ENCODE results near the gene ATP5F1D.

Gene ATP5F1D

GRCh38 chr19:1264801-1265614 is 23.5 kb downstream of the ATP5F1D start:
- in situ Hi-C loops (cut with MboI; ENCODE audit: low pct_unique_long_range_greater_than_20kb, low sequenced_read_pairs): no loop called here
- DNase-seq: no peak

GRCh38 chr19:1265615-1266128 is 24.1 kb downstream of the ATP5F1D start:
- peak; percentile 57 for DNase-seq
- in situ Hi-C loops (cut with MboI; ENCODE audit: low pct_unique_long_range_greater_than_20kb, low sequenced_read_pairs): no loop called here

DNA sequence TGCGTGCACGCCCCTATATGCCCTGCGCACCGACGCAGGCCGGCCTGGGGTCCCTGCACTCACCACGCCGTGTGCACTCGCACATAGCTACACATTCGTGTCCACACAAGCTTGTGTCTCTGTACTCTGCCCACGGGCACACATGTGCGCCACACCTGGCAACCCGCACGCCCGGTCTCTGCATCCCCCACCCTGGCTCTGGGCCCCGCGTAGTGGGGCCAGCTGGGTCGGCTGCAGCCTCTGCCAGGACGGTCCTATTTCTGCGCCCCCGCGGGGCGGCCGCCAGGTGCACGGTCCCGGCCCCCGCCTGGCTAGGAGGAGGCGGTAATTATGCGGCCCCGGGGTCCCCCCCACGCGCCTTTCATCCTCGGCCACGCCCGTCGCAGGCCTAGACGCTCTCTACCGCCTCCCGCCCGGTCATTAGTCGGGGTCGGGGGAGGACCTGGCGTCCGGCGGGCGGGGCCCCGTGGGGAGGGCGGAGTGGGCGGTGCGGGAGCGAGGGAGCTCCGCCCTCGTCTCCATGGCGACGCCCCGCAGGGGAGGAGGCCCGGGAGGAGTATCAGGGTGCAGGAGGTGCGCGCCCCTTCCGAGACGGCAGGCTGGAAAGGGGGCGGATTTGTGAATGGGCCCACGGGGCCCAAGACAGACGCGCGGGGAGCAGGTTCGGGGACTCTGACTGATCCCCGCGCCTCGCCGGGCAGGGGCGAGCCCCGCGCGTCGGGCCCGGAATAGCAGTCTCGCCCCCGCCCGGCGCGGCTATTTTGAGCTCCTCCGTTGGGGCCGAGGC is 24.8 kb downstream of the ATP5F1D start:
- DNase-seq: peak; percentile 87
- in situ Hi-C loops (cut with MboI; ENCODE audit: low pct_unique_long_range_greater_than_20kb, low sequenced_read_pairs): no loop called here

DNA sequence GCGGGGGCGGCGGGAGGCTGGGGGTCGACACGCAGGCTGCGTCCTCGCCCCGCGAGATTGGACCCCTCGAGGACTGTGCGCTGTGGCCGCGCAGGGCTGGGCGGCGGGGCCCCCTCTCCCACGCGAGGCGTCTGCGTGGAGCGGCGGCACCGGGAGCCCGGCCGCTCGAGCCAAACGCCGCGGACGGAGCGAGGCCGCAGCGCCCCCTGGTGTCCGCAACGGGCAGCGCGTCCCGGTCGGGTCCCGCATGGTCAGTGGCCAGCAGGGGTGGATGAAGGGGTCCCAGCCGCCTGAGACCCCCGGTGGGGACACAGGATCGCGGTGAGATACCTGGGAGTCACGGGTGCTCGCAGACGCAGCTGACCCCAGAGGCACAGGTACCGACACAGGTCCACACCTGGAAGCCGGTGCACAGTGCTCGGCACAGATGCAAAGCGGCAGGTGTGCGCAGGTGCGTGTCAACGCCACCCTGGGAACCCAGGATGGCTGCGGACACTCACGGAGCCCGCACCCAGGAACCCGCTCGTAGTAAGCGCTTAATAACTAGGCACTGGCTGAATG is 25.4 kb downstream of the ATP5F1D start:
- no peak for DNase-seq
- in situ Hi-C loops (cut with MboI; ENCODE audit: low pct_unique_long_range_greater_than_20kb, low sequenced_read_pairs): no loop called here

DNA sequence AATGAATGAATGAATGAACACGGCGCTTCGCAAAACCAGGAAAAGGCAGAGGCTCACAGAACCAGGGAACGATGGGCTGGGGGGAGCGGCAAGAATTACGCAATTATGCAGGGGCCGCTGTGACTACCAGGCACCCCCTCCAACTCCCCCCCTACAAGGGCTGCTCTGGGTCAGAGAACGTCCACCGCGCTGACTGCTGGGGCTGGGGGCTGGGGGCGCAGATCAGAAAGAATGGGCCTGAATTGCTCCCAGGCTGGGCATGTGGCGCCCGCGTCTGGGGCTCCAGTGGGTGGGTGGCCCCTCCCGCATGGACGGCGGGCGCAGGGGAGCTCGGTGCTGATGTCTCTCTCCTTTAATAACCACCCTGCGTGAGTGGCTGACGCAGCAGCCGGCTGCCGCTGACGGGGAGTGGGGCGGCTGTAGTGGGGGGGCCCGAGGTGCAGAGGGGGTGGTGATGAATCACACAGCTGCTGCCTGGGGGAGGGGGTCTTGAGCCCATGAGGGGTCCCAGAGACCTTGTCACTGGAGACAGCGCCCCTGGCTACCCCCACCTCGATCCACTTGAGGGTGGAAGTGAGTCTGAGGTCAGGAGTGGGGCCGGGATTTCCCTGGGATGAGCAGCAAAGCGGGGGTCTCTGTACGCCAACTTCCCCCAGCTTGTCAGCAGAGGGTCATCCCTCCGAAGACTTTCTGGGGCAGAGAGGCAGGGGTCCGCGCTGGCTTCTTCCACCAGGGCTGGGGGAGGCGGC is 26.1 kb downstream of the ATP5F1D start:
- in situ Hi-C loops (cut with MboI; ENCODE audit: low pct_unique_long_range_greater_than_20kb, low sequenced_read_pairs): no loop called here
- no peak for DNase-seq

- no peak for DNase-seq
- in situ Hi-C loops (cut with MboI; ENCODE audit: low pct_unique_long_range_greater_than_20kb, low sequenced_read_pairs): no loop called here
Measured at GRCh38 chr19:1268226-1269064, 26.9 kb downstream of the ATP5F1D start.

GRCh38 chr19:1269065-1269477 is 27.5 kb downstream of the ATP5F1D start, which contains the start of gene CIRBP:
CIRBP (plus strand) TSS chr19:1269332; CDS start chr19:1270934, 1,602 bp downstream.
- in situ Hi-C loops (cut with MboI; ENCODE audit: low pct_unique_long_range_greater_than_20kb, low sequenced_read_pairs): no loop called here
- DNase-seq: peak; percentile 98

- in situ Hi-C loops (cut with MboI; ENCODE audit: low pct_unique_long_range_greater_than_20kb, low sequenced_read_pairs): no loop called here
- peak; percentile 76 for DNase-seq
Measured at GRCh38 chr19:1269478-1270212, 28.1 kb downstream of the ATP5F1D start.

DNA sequence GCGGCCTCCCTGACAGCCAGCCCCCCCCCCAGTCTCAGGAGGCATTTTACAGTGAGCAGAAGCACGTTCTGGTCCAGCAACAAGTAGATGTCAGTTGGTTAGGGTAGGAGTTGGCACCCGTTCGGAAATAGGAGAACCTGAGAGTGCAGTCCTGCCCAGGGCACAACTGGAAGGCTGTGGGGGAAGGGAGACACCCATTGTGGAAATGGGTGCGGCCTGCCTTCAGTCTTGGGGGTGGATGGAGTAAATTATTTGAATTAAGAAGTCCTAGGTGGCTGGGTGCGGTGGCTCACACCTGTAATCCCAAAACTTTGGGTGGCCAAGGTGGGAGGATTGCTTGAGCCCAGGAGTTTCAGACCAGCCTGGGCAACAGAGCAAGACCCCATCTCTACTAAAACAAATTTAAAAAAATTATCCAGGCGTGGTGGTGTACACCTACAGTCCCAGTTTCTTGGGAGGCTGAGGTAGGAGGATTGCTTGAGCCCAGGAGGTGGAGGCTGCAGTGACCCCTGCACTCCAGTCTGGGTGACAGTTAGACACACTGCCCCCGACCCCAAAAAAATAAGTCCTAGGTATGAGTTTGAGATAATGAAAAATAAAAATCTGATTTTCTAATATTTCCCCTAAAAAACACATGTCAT is 28.8 kb downstream of the ATP5F1D start:
- in situ Hi-C loops (cut with MboI; ENCODE audit: low pct_unique_long_range_greater_than_20kb, low sequenced_read_pairs): no loop called here
- DNase-seq: no peak

DNA sequence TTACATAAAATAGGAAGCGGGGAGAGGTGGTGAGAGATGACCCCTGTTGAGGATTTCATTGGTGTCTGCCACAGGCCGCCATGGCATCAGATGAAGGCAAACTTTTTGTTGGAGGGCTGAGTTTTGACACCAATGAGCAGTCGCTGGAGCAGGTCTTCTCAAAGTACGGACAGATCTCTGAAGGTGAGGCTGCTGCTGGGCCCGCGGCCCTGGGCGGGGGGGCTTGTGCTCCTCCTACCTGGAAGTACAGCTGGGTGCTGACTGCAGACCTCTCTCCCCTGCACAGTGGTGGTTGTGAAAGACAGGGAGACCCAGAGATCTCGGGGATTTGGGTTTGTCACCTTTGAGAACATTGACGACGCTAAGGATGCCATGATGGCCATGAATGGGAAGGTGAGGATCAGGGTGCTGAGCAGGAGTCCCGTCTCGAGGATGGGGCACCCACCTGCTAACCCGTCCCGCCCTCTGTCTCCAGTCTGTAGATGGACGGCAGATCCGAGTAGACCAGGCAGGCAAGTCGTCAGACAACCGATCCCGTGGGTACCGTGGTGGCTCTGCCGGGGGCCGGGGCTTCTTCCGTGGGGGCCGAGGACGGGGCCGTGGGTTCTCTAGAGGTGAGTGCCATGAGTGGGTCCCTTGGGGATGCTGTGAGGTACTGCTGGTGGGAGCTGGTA is 29.4 kb downstream of the ATP5F1D start:
- in situ Hi-C loops (cut with MboI; ENCODE audit: low pct_unique_long_range_greater_than_20kb, low sequenced_read_pairs): no loop called here

DNA sequence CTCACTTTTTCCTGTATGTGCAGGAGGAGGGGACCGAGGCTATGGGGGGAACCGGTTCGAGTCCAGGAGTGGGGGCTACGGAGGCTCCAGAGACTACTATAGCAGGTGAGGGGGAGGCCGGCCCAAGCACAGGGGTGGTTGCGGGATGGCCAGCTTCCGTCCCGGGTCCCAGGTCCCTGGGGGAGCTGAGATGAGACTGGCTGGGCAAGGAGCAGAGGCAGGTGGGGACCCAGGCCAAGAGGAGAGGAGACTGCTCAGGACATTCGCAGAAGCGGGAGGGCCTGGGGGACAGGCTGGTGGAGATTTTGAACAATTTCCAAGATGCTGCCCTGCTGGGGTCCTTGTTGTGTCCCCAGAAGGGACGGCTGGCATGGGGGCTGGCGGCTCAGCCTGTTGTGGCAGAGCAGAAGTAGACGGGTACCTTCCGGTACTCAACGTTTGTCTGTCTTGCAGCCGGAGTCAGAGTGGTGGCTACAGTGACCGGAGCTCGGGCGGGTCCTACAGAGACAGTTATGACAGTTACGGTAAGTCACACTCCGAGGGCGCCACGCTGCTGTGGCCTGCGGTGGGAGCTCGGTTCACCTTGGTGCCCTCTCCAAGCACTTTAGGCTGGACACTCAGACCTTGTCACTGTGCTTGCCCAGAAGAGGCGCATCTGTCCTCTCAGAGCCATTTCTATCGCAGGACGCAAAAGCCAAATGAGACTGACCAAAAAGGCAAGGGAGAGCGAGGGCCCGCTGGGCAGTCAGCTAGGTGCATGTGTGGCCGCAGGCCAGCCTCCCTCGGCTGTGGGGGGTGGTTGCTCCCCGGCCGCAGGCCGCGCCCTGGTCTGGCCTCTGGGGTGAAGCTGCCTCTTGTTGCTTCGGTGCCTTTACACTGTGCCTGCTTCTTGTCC is 30.2 kb downstream of the ATP5F1D start:
- in situ Hi-C loops (cut with MboI; ENCODE audit: low pct_unique_long_range_greater_than_20kb, low sequenced_read_pairs): no loop called here
- DNase-seq: no peak

More for the DNA sequence above, 29.4 kb downstream of the ATP5F1D start:
- DNase-seq: no peak

GRCh38 chr19:1272423-1273262 is 31.1 kb downstream of the ATP5F1D start:
- DNase-seq: no peak
- in situ Hi-C loops (cut with MboI; ENCODE audit: low pct_unique_long_range_greater_than_20kb, low sequenced_read_pairs): no loop called here

DNA sequence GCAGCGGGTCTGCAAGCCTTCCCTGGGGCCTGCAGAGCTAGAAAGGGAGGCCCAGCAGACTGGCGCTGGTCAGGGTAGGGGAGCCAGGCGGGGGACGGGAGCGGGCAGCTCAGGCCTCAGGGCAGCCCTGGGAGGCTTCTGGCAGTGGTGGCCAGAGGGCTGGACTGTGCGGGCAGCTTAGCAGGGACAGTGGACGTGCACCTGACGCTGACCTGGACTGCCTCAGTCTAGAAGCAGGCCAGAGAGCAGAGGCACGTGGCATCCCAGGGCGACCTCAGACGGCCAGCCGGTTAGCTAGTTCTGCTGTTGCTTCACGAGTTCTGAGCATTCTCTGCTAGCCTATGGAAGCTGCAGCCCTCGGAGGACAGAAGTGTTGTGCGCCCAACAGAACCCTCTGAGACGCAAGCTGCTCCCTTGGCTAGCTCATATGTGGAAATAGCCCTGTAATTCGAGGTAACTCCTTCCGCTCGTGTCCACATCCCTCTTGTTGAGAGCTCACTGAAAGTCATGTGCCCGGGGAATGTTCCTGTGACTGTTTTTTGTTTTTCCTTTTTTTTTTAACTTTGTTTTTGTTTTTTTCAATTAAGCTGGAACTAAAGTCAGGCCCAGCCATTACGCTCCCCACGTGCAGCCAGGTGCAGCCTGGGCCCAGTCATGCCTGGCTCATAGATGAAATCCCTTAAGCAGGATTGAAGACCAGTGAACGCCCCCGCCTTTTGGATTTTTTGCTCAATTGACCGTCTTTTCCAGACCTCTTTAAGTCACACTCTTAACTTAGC is 31.9 kb downstream of the ATP5F1D start:
- no peak for DNase-seq
- in situ Hi-C loops (cut with MboI; ENCODE audit: low pct_unique_long_range_greater_than_20kb, low sequenced_read_pairs): no loop called here

Measured in KBM-7 (cell line).